Activated B cell treated with CpG ODN at 0.5 μM for 24 hours (primary cell): ENCODE data around the gene RXRB. TPM values are rescaled to one million over a fixed set of nuclear protein-coding genes. Genes with fewer than 3 reads are reported as not detected.
"Not testable (repeated sequence)": the region's sequence is repeated elsewhere in the genome, so short reads cannot be mapped to it uniquely, and the experiment has no call there.

Experiments used
- ATAC-seq: fragments of 200-7000 bp; cut with Tn5 transposase; one replicate; pipeline ENCODE4 v1.10.0; 2021; ENCODE audit warnings: low read depth, mild to moderate bottlenecking, moderate library complexity
- CTCF ChIA-PET: fragments of 350-600 bp; sonication (Branson Sonifier 250); formaldehyde crosslinking; loops from one replicate; lab custom pipeline; 2021; ENCODE audit warnings: antibody characterized with exemption; lab: Charles Lee
- POLR2A ChIA-PET: fragments of 350-600 bp; sonication (Branson Sonifier 250); formaldehyde crosslinking; loops from one replicate; lab custom pipeline; 2021; ENCODE audit warnings: antibody characterized with exemption; lab: Charles Lee
- DNase-seq: peaks from one replicate; pipeline ENCODE4 v3.0.0; 2022
- H3K27ac Mint-ChIP-seq: one replicate; pipeline ENCODE4 v1.8.0; 2020; ENCODE audit warnings: mixed read lengths
- H3K27me3 Mint-ChIP-seq: one replicate; pipeline ENCODE4 v1.8.0; 2021; ENCODE audit warnings: mixed read lengths
- H3K36me3 Mint-ChIP-seq: one replicate; pipeline ENCODE4 v1.8.0; 2021; ENCODE audit warnings: low read depth, mixed read lengths
- H3K4me1 Mint-ChIP-seq: one replicate; pipeline ENCODE4 v1.8.0; 2021; ENCODE audit warnings: mixed read lengths
- H3K4me3 Mint-ChIP-seq: one replicate; pipeline ENCODE4 v1.8.0; 2020; ENCODE audit warnings: mild to moderate bottlenecking, mixed read lengths
- H3K9me3 Mint-ChIP-seq: one replicate; pipeline ENCODE4 v1.8.0; 2020; ENCODE audit warnings: mixed read lengths
- CTCF ChIP-seq: fragments of 200-600 bp; IDR thresholded peaks from one replicate; pipeline ENCODE4 v1.8.0; 2022; ENCODE audit warnings: antibody characterized with exemption, mild to moderate bottlenecking
- intact Hi-C: fragments of 100-400 bp; cut with micrococcal nuclease; formaldehyde crosslinking; loops from one replicate; pipeline ENCODE4 v1.15.1; 2024
- total RNA-seq: library from RNA; stranded (reverse); gene quantifications from 2 replicates; pipeline ENCODE4 v1.2.3, GENCODE V29; 2022

The RXRB gene
- total RNA-seq, 1 donor from 2014 or later, result 74.3 TPM

GRCh38 chr6:33236852-33237251 is 36.4 kb upstream of the RXRB start:
- Mint-ChIP-seq H3K27ac (no peak overlapping the region), H3K36me3 (no peaks in the 10 kb centered on the region), H3K4me1 (peaks cover 1% of the 10 kb centered on the region), H3K27me3 (peaks cover 28% of the 10 kb centered on the region), H3K9me3 (no peaks in the 10 kb centered on the region), H3K4me3 (no peak overlapping the region)
- no peak for ATAC-seq
- ChIA-PET POLR2A (no interaction called here), CTCF (no interaction called here)
- no peak for TF ChIP-seq CTCF
- intact Hi-C loops, result no loop called here
- no peak for DNase-seq

- no peaks in the 10 kb centered on the region for H3K4me1 Mint-ChIP-seq
- no peaks in the 10 kb centered on the region for H3K9me3 Mint-ChIP-seq
- intact Hi-C loops, result no loop called here
- no peak for DNase-seq
- no peak for TF ChIP-seq CTCF
- no peaks in the 10 kb centered on the region for H3K36me3 Mint-ChIP-seq
- no peak overlapping the region for H3K4me3 Mint-ChIP-seq
- CTCF ChIA-PET, result no interaction called here
- POLR2A ChIA-PET, result interaction anchor here (0.7 to 1.2 kb wide), 2 partner anchors 37 to 1311 kb away, joined by 3 to 5 read pairs; no protein-coding TSS in a partner anchor
- H3K27me3 Mint-ChIP-seq, result peaks cover 31% of the 10 kb centered on the region
- H3K27ac Mint-ChIP-seq, result no peak overlapping the region
- no peak for ATAC-seq
Measured at GRCh38 chr6:33236328-33236727, 35.9 kb upstream of the RXRB start.

GRCh38 chr6:33235221-33235634 is 34.8 kb upstream of the RXRB start:
- Mint-ChIP-seq H3K9me3 (no peaks in the 10 kb centered on the region), H3K27ac (no peak overlapping the region), H3K4me3 (no peak overlapping the region), H3K27me3 (peaks cover 34% of the 10 kb centered on the region), H3K36me3 (no peaks in the 10 kb centered on the region), H3K4me1 (no peaks in the 10 kb centered on the region)
- POLR2A ChIA-PET, result interaction anchor here (0.7 to 1.2 kb wide), 2 partner anchors 29 to 36 kb away, joined by 3 to 5 read pairs; no protein-coding TSS in a partner anchor
- DNase-seq (no peak), ATAC-seq (no peak)
- CTCF ChIA-PET, result no interaction called here
- intact Hi-C loops, result no loop called here
- no peak for TF ChIP-seq CTCF

GRCh38 chr6:33226503-33227120 is 26.1 kb upstream of the RXRB start:
- CTCF ChIA-PET, result interaction anchor here (1.2 kb wide), 1 partner anchor 20 kb away, joined by 3 read pairs; no protein-coding TSS in a partner anchor
- DNase-seq, H3K9me3 Mint-ChIP-seq, ATAC-seq, intact Hi-C loops, H3K4me3 Mint-ChIP-seq, H3K36me3 Mint-ChIP-seq, POLR2A ChIA-PET, H3K4me1 Mint-ChIP-seq, H3K27ac Mint-ChIP-seq: not testable (repeated sequence)
- H3K27me3 Mint-ChIP-seq, result peaks cover 34% of the 10 kb centered on the region

- no peak for ATAC-seq
- Mint-ChIP-seq H3K36me3 (no peaks in the 10 kb centered on the region), H3K4me3 (no peak overlapping the region), H3K27ac (no peak overlapping the region), H3K27me3 (peaks cover 53% of the 10 kb centered on the region), H3K9me3 (no peaks in the 10 kb centered on the region), H3K4me1 (peaks cover 15% of the 10 kb centered on the region)
- POLR2A ChIA-PET, result no interaction called here
- intact Hi-C loops, result no loop called here
- DNase-seq, result no peak
- CTCF ChIA-PET, result no interaction called here
- TF ChIP-seq CTCF, result no peak
Measured at GRCh38 chr6:33217681-33218080, 17.2 kb upstream of the RXRB start.
